Activated CD4-positive, alpha-beta T cell treated with anti-CD3 and anti-CD28 coated beads for 36 hours (primary cell): ENCODE measurements around the gene VLDLR. TPM values are rescaled to one million over a fixed set of nuclear protein-coding genes. Genes with fewer than 3 reads are reported as not detected.

Experiments
- ATAC-seq: fragments of 200-7000 bp; cut with Tn5 transposase; one replicate; pipeline ENCODE4 v1.10.0; 2021; ENCODE audit warnings: mild to moderate bottlenecking, moderate library complexity
- CTCF ChIA-PET: fragments of 350-600 bp; sonication (Branson Sonifier 250); formaldehyde crosslinking; loops from one replicate; lab custom pipeline; 2021; ENCODE audit warnings: antibody characterized with exemption; lab: Charles Lee
- POLR2A ChIA-PET: fragments of 350-600 bp; sonication (Branson Sonifier 250); formaldehyde crosslinking; loops from one replicate; lab custom pipeline; 2021; ENCODE audit warnings: antibody characterized with exemption, inconsistent platforms; lab: Charles Lee
- DNase-seq: peaks from one replicate; pipeline ENCODE4 v3.0.0-alpha.2; 2020
- H3K27ac Mint-ChIP-seq: one replicate; pipeline ENCODE4 v1.8.0; 2021; ENCODE audit warnings: mixed read lengths
- H3K27me3 Mint-ChIP-seq: one replicate; pipeline ENCODE4 v1.8.0; 2021; ENCODE audit warnings: mixed read lengths
- H3K36me3 Mint-ChIP-seq: one replicate; pipeline ENCODE4 v1.8.0; 2021; ENCODE audit warnings: low read depth, mixed read lengths
- H3K4me1 Mint-ChIP-seq: one replicate; pipeline ENCODE4 v1.8.0; 2021; ENCODE audit warnings: mixed read lengths
- H3K4me3 Mint-ChIP-seq: one replicate; pipeline ENCODE4 v1.8.0; 2021; ENCODE audit warnings: mild to moderate bottlenecking, moderate library complexity, mixed read lengths
- H3K9me3 Mint-ChIP-seq: one replicate; pipeline ENCODE4 v1.8.0; 2021; ENCODE audit warnings: low read depth, mixed read lengths
- intact Hi-C, 2 experiments: fragments of 100-400 bp; cut with DNase I in 1 of 2; cut with micrococcal nuclease in 1 of 2; formaldehyde crosslinking; loops; one replicate each; pipeline versions ENCODE4 v1.14.2 to v1.15.1; 2022 to 2024; cut with DNase I, micrococcal nuclease
- total RNA-seq, 2 experiments: library from RNA; stranded (reverse); gene quantifications; one replicate each; pipeline ENCODE4 v1.2.3, GENCODE V29; 2021

The VLDLR gene
- total RNA-seq, 2 experiments from 2014 or later, result 12.7 to 14.5 TPM

DNA sequence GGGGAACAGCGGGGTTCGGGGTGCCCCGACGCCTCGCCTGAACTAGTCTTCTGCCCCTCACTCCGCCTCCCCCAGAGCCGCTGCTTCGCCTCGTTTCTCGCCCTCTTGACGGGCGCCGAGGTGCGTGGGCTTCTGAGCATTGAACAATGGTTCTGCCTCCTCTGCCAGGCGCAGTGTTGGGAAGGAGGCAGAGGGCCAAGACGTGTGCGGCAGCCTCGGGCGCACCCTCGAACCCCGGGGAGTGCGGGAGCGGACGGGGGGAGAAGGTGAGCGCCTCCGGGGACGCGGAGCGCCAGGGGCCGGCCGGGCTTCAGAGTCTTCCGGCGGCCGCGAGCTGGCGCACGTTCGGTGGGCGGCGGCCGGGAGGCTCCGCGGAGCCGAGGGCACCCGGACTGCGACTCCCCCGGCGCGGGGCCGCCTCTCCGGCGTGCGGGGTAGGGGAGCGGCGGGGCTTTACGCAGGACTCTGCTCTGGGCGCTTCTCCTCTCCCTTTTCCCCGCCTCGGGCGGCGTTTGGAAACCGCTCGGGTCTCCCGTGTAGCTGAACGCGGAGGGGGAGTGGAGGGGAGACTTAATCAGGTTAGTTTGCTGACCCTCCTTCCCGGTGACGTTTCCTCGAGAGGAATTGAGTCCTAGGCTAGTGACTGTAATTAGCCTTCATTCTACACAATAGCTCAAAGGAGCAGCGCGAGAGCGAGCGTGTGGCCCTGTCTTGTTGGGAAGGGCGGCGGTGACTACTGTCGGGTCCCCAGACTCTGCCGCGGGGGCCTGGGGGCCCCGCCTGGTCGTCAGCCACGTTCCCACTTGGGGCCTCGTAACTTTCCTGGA lies 1.1 kb downstream of the VLDLR start:
- intact Hi-C loops, result loop anchor here (5.0 to 10.0 kb wide), 8 partner anchors 35 to 1648 kb away; partner anchors contain the start of genes DMRT3 (in 1 of the 2), PUM3 (in 1 of the 2) and SMARCA2 (in 1 of the 2)
- POLR2A ChIA-PET, result no interaction called here
- peak; percentile 14 for ATAC-seq

DNA sequence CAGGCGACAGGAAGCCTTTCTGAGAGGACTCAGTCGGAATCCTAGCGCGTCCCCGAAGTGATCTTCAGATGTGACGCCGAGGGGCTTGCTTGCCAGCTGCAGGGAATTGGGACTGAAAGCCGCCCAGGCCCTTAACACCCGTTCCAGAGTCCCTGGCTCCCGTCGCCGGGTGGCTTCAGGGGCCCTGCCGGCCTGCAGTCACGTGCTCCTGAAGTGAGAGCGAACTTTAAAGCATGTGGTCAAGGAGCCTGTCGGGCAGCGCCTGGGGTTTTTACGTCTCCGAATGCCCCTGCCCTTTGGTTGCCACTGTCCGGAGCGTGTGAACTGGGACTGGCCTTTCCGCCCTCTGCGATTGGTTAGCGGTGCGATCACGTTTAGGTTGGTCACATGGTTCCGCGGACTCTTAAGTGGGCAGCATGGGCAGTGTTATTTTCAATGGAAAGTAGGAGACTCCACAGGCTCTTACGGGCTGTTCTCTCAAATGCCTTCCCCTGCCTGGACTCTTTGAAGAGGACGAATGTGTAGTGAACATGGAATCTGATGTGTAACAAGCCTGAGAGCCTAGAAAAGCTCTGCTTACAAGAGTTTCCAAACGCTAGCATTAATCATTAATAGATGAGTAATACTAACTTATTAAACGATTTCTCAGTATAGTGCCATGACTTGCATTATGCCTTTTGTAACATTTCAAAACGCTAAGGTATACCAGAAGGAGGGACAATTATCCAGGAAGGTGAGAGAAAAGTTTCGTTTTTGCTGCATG lies 1.9 kb downstream of the VLDLR start:
- Mint-ChIP-seq H3K27me3 (peaks cover 65% of the 10 kb centered on the region), H3K27ac (no peak overlapping the region), H3K36me3 (peaks cover 3% of the 10 kb centered on the region), H3K9me3 (no peaks in the 10 kb centered on the region), H3K4me1 (peaks cover 11% of the 10 kb centered on the region), H3K4me3 (peak overlapping the region; percentile 90)
- intact Hi-C loops, result loop anchor here (5.0 to 10.0 kb wide), 8 partner anchors 34 to 1649 kb away; partner anchors contain the start of genes DMRT3 (in 1 of the 2), PUM3 (in 1 of the 2) and SMARCA2 (in 1 of the 2)
- CTCF ChIA-PET, result interaction anchor here (0.9 kb wide), 1 partner anchor 10 kb away, joined by 4 read pairs; no protein-coding TSS in a partner anchor
- ATAC-seq, result no peak
- no peak for DNase-seq
- POLR2A ChIA-PET, result no interaction called here

More for the DNA sequence above, 1.1 kb downstream of the VLDLR start:
- Mint-ChIP-seq H3K27ac (peak overlapping the region; percentile 47), H3K4me1 (peaks cover 11% of the 10 kb centered on the region), H3K9me3 (no peaks in the 10 kb centered on the region), H3K4me3 (peak overlapping the region; percentile 90), H3K27me3 (peaks cover 70% of the 10 kb centered on the region), H3K36me3 (peaks cover 3% of the 10 kb centered on the region)
- CTCF ChIA-PET, result interaction anchor here (0.9 kb wide), 1 partner anchor 11 kb away, joined by 4 read pairs; no protein-coding TSS in a partner anchor
- DNase-seq, result peak; percentile 44

DNA sequence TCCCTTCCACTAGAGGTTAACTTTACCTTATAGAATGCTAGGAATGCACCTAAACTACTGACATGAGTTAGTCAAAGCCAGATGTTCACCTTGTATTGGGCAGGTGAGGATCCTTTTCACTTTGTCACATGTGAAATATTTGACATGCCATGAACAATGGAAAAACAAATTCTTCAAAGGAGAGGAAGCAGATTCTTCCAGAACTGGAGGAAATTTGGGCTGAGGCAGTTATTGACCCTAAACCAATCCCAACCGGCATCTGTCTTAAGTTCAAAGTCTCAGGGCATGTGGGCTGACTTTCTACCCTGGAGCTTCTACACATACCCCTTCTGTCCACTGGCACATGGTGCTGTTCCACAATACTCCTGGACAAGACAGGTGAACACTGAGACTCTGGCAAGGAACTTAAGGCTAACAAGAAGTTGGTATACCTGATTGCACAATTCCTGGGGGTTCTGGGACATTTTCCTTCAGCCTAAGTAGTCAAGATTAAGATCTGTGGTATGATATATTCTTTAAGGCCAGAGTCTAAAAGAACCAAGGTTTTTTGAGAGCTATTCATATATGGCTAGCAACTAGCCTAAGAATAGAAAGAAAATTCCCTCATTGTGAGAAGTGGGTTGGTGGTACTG lies 2.6 kb downstream of the VLDLR start:
- H3K4me1 Mint-ChIP-seq, result peaks cover 11% of the 10 kb centered on the region
- intact Hi-C loops, result loop anchor here (5.0 to 10.0 kb wide), 8 partner anchors 33 to 1649 kb away; partner anchors contain the start of genes DMRT3 (in 1 of the 2), PUM3 (in 1 of the 2) and SMARCA2 (in 1 of the 2)
- DNase-seq, result no peak
- H3K4me3 Mint-ChIP-seq, result no peak overlapping the region
- peaks cover 60% of the 10 kb centered on the region for H3K27me3 Mint-ChIP-seq
- POLR2A ChIA-PET, result no interaction called here
- CTCF ChIA-PET, result no interaction called here
- no peaks in the 10 kb centered on the region for H3K9me3 Mint-ChIP-seq
- peaks cover 3% of the 10 kb centered on the region for H3K36me3 Mint-ChIP-seq
- no peak overlapping the region for H3K27ac Mint-ChIP-seq
- ATAC-seq, result no peak

DNA sequence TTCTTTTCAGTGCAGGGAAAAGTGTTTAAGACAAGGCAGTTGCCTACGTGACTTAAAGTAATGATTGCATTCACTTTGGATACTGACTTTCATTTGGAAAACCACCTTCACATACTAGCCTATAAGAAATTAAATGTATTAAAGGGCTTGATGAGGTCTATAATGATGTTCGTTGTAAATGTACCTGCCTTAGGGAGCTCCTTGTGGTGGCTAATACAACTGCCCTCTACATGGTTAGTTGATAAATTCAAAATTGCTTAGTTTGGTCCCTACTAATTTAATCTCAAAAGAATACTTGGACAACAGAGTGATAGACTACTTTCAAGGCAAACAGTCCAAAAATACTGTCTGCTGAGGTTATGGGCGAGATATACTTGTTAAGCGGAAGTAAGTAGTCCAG lies 3.8 kb downstream of the VLDLR start:
- Mint-ChIP-seq H3K27ac (no peak overlapping the region), H3K9me3 (no peaks in the 10 kb centered on the region), H3K27me3 (peaks cover 48% of the 10 kb centered on the region), H3K4me3 (no peak overlapping the region), H3K36me3 (peaks cover 3% of the 10 kb centered on the region), H3K4me1 (peaks cover 8% of the 10 kb centered on the region)
- ChIA-PET POLR2A (no interaction called here), CTCF (no interaction called here)
- ATAC-seq, result no peak
- intact Hi-C loops, result loop anchor here in 1 of 2 experiments (10.0 kb wide), 3 partner anchors 501 to 1651 kb away; partner anchors contain the start of gene DMRT3
- no peak for DNase-seq

DNA sequence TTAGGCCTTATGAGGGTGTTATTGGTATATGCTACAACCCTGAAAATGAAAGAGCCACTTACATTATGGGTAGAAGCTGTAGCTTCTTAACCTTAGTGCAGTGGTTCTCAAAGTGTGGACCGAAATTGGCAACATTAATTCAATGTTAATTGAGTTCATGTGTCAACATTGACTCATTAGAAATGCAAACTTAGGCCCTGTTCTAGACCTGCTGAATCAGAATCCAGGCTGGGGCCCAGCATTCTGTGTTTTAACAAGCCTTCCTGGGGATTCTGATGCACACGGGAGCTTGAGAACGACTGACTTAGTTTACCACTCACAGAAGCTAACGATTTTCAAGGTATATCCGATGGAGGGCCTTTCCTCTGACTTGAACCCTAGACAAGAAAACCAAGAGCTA lies 7.3 kb downstream of the VLDLR start:
- Mint-ChIP-seq H3K27me3 (peaks cover 35% of the 10 kb centered on the region), H3K4me3 (no peak overlapping the region), H3K27ac (no peak overlapping the region), H3K36me3 (no peaks in the 10 kb centered on the region), H3K4me1 (no peaks in the 10 kb centered on the region), H3K9me3 (no peaks in the 10 kb centered on the region)
- intact Hi-C loops, result loop anchor here in 1 of 2 experiments (10.0 kb wide), 3 partner anchors 504 to 1654 kb away; partner anchors contain the start of gene DMRT3
- no peak for ATAC-seq
- ChIA-PET CTCF (no interaction called here), POLR2A (no interaction called here)
- no peak for DNase-seq

DNA sequence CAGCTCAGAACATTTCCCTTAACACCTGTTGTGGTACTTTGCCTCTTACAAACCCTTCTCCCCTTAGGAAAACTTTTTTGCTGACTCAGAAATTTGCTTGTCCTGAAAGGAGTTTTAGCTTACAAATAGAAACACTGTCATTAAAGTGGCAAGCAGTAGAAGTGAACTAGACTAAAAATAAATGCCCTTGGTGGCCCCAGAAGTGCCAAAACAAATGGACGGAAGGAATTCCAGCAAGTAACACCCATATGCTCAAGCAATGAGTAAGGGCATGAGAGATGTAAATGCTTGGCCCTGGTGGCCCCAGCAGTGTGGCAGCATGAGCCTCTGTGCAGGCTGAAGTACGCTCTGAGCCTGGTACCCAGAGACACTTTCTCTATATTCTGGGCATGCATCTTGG lies 8.6 kb downstream of the VLDLR start:
- H3K4me3 Mint-ChIP-seq, result no peak overlapping the region
- CTCF ChIA-PET, result no interaction called here
- intact Hi-C loops, result no loop called here
- POLR2A ChIA-PET, result no interaction called here
- H3K36me3 Mint-ChIP-seq, result no peaks in the 10 kb centered on the region
- ATAC-seq, result no peak
- no peak overlapping the region for H3K27ac Mint-ChIP-seq
- H3K4me1 Mint-ChIP-seq, result no peaks in the 10 kb centered on the region
- peaks cover 28% of the 10 kb centered on the region for H3K27me3 Mint-ChIP-seq
- no peaks in the 10 kb centered on the region for H3K9me3 Mint-ChIP-seq
- DNase-seq, result no peak

DNA sequence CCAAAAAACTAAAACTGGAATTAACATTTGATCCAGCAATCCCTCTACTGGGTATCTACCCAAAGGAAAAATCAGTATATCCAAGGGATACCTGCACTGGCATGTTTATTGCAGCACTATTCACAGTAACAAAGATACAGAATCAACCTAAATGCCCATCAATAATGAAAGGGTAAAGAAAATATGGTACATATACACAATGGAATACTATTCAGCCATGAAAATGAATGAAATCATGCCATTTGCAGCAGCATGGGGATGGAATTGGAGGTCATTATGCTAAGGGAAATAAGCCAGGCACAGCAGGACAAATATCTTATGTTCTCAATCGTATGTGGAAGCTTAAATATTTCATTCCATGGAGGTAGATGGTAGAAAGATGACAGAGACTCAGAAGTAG lies 9.7 kb downstream of the VLDLR start:
- H3K36me3 Mint-ChIP-seq, result no peaks in the 10 kb centered on the region
- H3K4me3 Mint-ChIP-seq, result no peak overlapping the region
- intact Hi-C loops, result no loop called here
- no peaks in the 10 kb centered on the region for H3K9me3 Mint-ChIP-seq
- H3K27ac Mint-ChIP-seq, result no peak overlapping the region
- DNase-seq, result no peak
- no peaks in the 10 kb centered on the region for H3K4me1 Mint-ChIP-seq
- ATAC-seq, result no peak
- ChIA-PET POLR2A (no interaction called here), CTCF (no interaction called here)
- H3K27me3 Mint-ChIP-seq, result peaks cover 21% of the 10 kb centered on the region

DNA sequence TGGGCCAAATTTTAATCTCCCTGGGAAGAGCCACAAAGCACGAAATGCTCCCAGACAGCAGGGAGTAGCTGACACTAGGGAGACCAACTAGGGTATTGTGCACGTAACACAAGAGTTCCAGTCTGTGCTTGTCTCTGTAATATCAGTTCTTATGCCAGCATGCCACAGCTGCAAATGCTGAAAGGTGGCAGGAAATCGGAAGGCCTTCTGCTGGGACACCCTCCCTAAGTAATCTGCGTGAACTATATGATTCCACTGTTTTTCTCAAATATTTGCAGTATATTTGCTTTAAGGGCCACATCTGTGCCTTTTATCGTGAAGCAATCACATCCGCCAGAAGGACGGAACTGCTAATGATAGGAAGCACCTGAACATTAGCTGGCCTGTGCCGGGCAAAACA lies 12.6 kb downstream of the VLDLR start:
- POLR2A ChIA-PET, result no interaction called here
- Mint-ChIP-seq H3K9me3 (no peaks in the 10 kb centered on the region), H3K27ac (no peak overlapping the region), H3K36me3 (peaks cover 3% of the 10 kb centered on the region), H3K27me3 (peaks cover 16% of the 10 kb centered on the region), H3K4me1 (peaks cover 5% of the 10 kb centered on the region), H3K4me3 (no peak overlapping the region)
- CTCF ChIA-PET, result interaction anchor here (0.7 to 0.9 kb wide), 2 partner anchors 11 to 39 kb away, joined by 3 to 4 read pairs; no protein-coding TSS in a partner anchor
- DNase-seq (no peak), ATAC-seq (no peak)
- intact Hi-C loops, result no loop called here

DNA sequence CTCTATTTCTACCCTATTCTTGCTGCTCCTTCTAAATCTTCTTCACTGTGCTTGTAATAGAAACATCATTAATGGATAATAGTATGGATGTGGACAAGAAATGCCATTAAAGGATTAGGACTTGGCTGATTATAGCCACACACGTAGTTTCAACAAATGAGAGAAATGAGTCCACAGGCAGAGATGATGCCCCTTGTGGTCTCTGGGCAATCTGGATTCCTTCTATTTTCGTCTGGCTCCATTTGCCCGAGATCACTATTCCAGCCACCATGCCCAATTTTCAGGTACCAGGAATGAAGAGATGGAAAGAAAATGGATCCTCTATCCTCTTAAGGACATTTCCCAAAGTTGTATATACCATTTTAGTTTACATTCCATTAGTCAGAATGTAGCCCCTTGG lies 13.2 kb downstream of the VLDLR start:
- Mint-ChIP-seq H3K4me1 (peaks cover 9% of the 10 kb centered on the region), H3K4me3 (no peak overlapping the region), H3K27ac (no peak overlapping the region), H3K27me3 (peaks cover 16% of the 10 kb centered on the region), H3K36me3 (peaks cover 6% of the 10 kb centered on the region), H3K9me3 (no peaks in the 10 kb centered on the region)
- ChIA-PET CTCF (interaction anchor here (0.7 kb wide), 1 partner anchor 40 kb away, joined by 3 read pairs; no protein-coding TSS in a partner anchor), POLR2A (no interaction called here)
- DNase-seq, result no peak
- ATAC-seq, result no peak
- intact Hi-C loops, result no loop called here

DNA sequence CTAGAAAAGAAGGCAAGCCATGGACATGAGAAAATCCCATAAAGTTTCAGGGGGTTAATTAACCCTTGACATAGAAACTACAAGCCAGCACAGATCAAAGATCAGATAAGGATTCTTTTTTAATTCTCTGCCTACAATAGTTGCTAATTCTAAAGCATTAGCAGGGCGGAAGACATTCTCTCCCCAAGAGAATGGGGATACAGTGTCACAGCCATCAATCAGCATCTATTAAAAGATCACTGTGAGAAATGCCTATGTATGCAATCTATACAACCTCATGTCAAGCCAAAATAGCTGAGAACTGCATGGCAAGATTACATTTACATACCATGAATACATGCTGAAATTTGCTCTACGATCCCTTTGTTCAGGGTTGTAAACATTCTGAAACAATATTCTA lies 14.3 kb downstream of the VLDLR start:
- intact Hi-C loops, result no loop called here
- peaks cover 11% of the 10 kb centered on the region for H3K36me3 Mint-ChIP-seq
- ATAC-seq (no peak), DNase-seq (no peak)
- peaks cover 3% of the 10 kb centered on the region for H3K9me3 Mint-ChIP-seq
- H3K4me1 Mint-ChIP-seq, result peaks cover 9% of the 10 kb centered on the region
- H3K4me3 Mint-ChIP-seq, result no peak overlapping the region
- H3K27ac Mint-ChIP-seq, result no peak overlapping the region
- POLR2A ChIA-PET, result no interaction called here
- H3K27me3 Mint-ChIP-seq, result peaks cover 16% of the 10 kb centered on the region
- CTCF ChIA-PET, result no interaction called here

DNA sequence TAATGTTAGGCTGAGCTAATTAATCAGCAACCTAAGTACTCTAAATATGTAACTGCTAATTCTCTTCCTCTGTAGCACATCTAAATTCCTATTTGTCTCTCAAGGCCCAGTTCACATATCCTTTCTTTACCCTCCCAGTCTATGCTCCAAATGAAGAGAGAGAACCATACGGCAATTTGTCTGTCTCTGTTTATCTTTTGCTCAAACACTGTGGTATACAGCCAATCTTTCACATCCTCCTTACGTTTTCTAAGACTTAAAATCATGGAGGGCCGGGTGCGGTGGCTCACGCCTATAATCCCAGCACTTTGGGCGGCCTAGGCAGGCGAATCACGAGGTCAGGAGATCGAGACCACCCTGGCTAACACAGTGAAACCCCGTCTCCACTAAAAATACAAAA lies 15.8 kb downstream of the VLDLR start:
- H3K27me3 Mint-ChIP-seq, result peaks cover 11% of the 10 kb centered on the region
- H3K4me3 Mint-ChIP-seq, result no peak overlapping the region
- intact Hi-C loops, result no loop called here
- H3K27ac Mint-ChIP-seq, result no peak overlapping the region
- peaks cover 3% of the 10 kb centered on the region for H3K9me3 Mint-ChIP-seq
- POLR2A ChIA-PET, result no interaction called here
- CTCF ChIA-PET, result no interaction called here
- H3K4me1 Mint-ChIP-seq, result peaks cover 9% of the 10 kb centered on the region
- no peak for DNase-seq
- ATAC-seq, result no peak
- peaks cover 11% of the 10 kb centered on the region for H3K36me3 Mint-ChIP-seq
